ENCODE measurements around the gene SESTD1. TPM values are rescaled to one million over a fixed set of nuclear protein-coding genes. Genes with fewer than 3 reads are reported as not detected.
A peak's percentile ranks its signal among the peaks of the same experiment; 100 is the strongest.
"Not testable (repeated sequence)": the region's sequence is repeated elsewhere in the genome, so short reads cannot be mapped to it uniquely, and the experiment has no call there.

Gene SESTD1
- total RNA-seq, 1 donor from 2014 or later, result 5.4 TPM

GRCh38 chr2:179239195-179239594 is 25.4 kb downstream of the SESTD1 start:
- DNase-seq (ENCODE audit: low read depth), result no peak

GRCh38 chr2:179238027-179238426 is 26.6 kb downstream of the SESTD1 start:
- no peak for DNase-seq (ENCODE audit: low read depth)

GRCh38 chr2:179237209-179237946 is 27.3 kb downstream of the SESTD1 start:
- DNase-seq (ENCODE audit: low read depth), result peak; percentile 72

- DNase-seq (ENCODE audit: low read depth), result no peak
Measured at GRCh38 chr2:179235463-179236108, 29.0 kb downstream of the SESTD1 start.

GRCh38 chr2:179234658-179235240 is 29.9 kb downstream of the SESTD1 start:
- no peak for DNase-seq (ENCODE audit: low read depth)

- DNase-seq (ENCODE audit: low read depth), result no peak
Measured at GRCh38 chr2:179233626-179234430, 30.8 kb downstream of the SESTD1 start.

- DNase-seq (ENCODE audit: low read depth), result no peak
Measured at GRCh38 chr2:179233083-179233490, 31.5 kb downstream of the SESTD1 start.

- DNase-seq (ENCODE audit: low read depth), result no peak
Measured at GRCh38 chr2:179226961-179227259, 37.7 kb downstream of the SESTD1 start.

GRCh38 chr2:179226203-179226960 is 38.2 kb downstream of the SESTD1 start:
- no peak for DNase-seq (ENCODE audit: low read depth)

- DNase-seq (ENCODE audit: low read depth), result no peak
Measured at GRCh38 chr2:179224361-179224760, 40.3 kb downstream of the SESTD1 start.

GRCh38 chr2:179222076-179222475 is 42.6 kb downstream of the SESTD1 start:
- DNase-seq (ENCODE audit: low read depth), result no peak

- peak; percentile 88 for DNase-seq (ENCODE audit: low read depth)
Measured at GRCh38 chr2:179218848-179219594, 45.6 kb downstream of the SESTD1 start.

GRCh38 chr2:179214671-179215070 is 50.0 kb downstream of the SESTD1 start:
- DNase-seq (ENCODE audit: low read depth), result not testable (repeated sequence)

GRCh38 chr2:179211355-179211754 is 53.3 kb downstream of the SESTD1 start:
- no peak for DNase-seq (ENCODE audit: low read depth)

GRCh38 chr2:179208277-179208676 is 56.4 kb downstream of the SESTD1 start:
- not testable (repeated sequence) for DNase-seq (ENCODE audit: low read depth)

GRCh38 chr2:179207047-179207446 is 57.6 kb downstream of the SESTD1 start:
- no peak for DNase-seq (ENCODE audit: low read depth)

GRCh38 chr2:179201869-179202268 is 62.8 kb downstream of the SESTD1 start:
- no peak for DNase-seq (ENCODE audit: low read depth)

- DNase-seq (ENCODE audit: low read depth), result not testable (repeated sequence)
Measured at GRCh38 chr2:179195926-179196590, 68.6 kb downstream of the SESTD1 start.

- no peak for DNase-seq (ENCODE audit: low read depth)
Measured at GRCh38 chr2:179195141-179195540, 69.5 kb downstream of the SESTD1 start.

All from myocyte (in vitro differentiated cells).